Stimulated activated CD4-positive, alpha-beta T cell treated with anti-CD3 and anti-CD28 coated beads, TNF-alpha, amount 100 ng/mL, for 24 hours (primary cell): ENCODE results near the gene BANF2.

ENCODE experiments used
- DNase-seq, 3 experiments: peaks; one replicate each; pipeline ENCODE4 v3.0.0-alpha.2; 2020; ENCODE audit warnings: low read depth in 3 of 3

BANF2 gene

GRCh38 chr20:17664025-17664633 lies 35.6 kb upstream of the BANF2 start:
- DNase-seq: no peak

- no peak for DNase-seq
Observed at GRCh38 chr20:17665756-17666155, 34.0 kb upstream of the BANF2 start.

GRCh38 chr20:17666481-17666880 lies 33.3 kb upstream of the BANF2 start:
- no peak for DNase-seq

GRCh38 chr20:17667445-17667844 lies 32.3 kb upstream of the BANF2 start:
- no peak for DNase-seq

GRCh38 chr20:17668432-17668831 lies 31.3 kb upstream of the BANF2 start:
- DNase-seq: no peak

GRCh38 chr20:17669306-17669931 lies 30.3 kb upstream of the BANF2 start:
- DNase-seq: no peak

GRCh38 chr20:17671011-17671410 lies 28.8 kb upstream of the BANF2 start:
- DNase-seq: no peak

GRCh38 chr20:17671565-17671964 lies 28.2 kb upstream of the BANF2 start:
- no peak for DNase-seq

- no peak for DNase-seq
Observed at GRCh38 chr20:17673084-17673483, 26.7 kb upstream of the BANF2 start.

- no peak for DNase-seq
Observed at GRCh38 chr20:17674722-17675518, 24.8 kb upstream of the BANF2 start.

- no peak for DNase-seq
Observed at GRCh38 chr20:17675519-17676377, 24.0 kb upstream of the BANF2 start.

- DNase-seq: no peak
Observed at GRCh38 chr20:17676378-17676759, 23.4 kb upstream of the BANF2 start.

- DNase-seq: no peak
Observed at GRCh38 chr20:17676942-17677341, 22.8 kb upstream of the BANF2 start.

- no peak for DNase-seq
Observed at GRCh38 chr20:17678295-17678694, 21.5 kb upstream of the BANF2 start.

- DNase-seq: no peak
Observed at GRCh38 chr20:17678886-17679285, 20.9 kb upstream of the BANF2 start.

GRCh38 chr20:17679941-17680835 lies 19.6 kb upstream of the BANF2 start:
- DNase-seq: no peak

- DNase-seq: peak; percentile 58 to 77 (median 63)
Observed at GRCh38 chr20:17680836-17681725, 18.7 kb upstream of the BANF2 start.

- DNase-seq: no peak
Observed at GRCh38 chr20:17681726-17682102, 18.1 kb upstream of the BANF2 start.

- peak; percentile 93 to 95 (median 94) for DNase-seq
Observed at GRCh38 chr20:17682103-17682888, 17.5 kb upstream of the BANF2 start, which contains the start of gene RRBP1. Gene RRBP1, minus strand, starts transcription at chr20:17682242. Its CDS starts 21,735 bp downstream, at chr20:17660507.
